Parathyroid adenoma (tissue), 2 donors: ENCODE measurements around the gene XIRP1.

ENCODE experiments used
- H2AFZ ChIP-seq: fragments of 300-600 bp; sonication (generic); one replicate; pipeline ENCODE4 v1.7.0; 2017; ENCODE audit warnings: antibody characterized with exemption, mild to moderate bottlenecking
- H3K27ac ChIP-seq: fragments of 300-600 bp; sonication (generic); one replicate; pipeline ENCODE4 v1.7.0; 2017
- H3K27me3 ChIP-seq: fragments of 300-600 bp; sonication (generic); one replicate; pipeline ENCODE4 v1.7.0; 2017; ENCODE audit warnings: low read length; ENCODE audit not compliant: control insufficient read depth, insufficient read depth
- H3K36me3 ChIP-seq: fragments of 300-600 bp; sonication (generic); one replicate; pipeline ENCODE4 v1.7.0; 2017; ENCODE audit warnings: low read length; ENCODE audit not compliant: control insufficient read depth, insufficient read depth
- H3K4me1 ChIP-seq: fragments of 300-600 bp; sonication (generic); one replicate; pipeline ENCODE4 v1.7.0; 2017; ENCODE audit warnings: control low read depth
- H3K4me2 ChIP-seq: fragments of 300-600 bp; sonication (generic); one replicate; pipeline ENCODE4 v1.7.0; 2017; ENCODE audit warnings: low read length
- H3K4me3 ChIP-seq: fragments of 300-600 bp; sonication (generic); one replicate; pipeline ENCODE4 v1.7.0; 2017; ENCODE audit warnings: low read depth, low read length
- H3K79me2 ChIP-seq: fragments of 300-600 bp; sonication (generic); one replicate; pipeline ENCODE4 v1.7.0; 2017; ENCODE audit warnings: control low read depth
- H3K9ac ChIP-seq: fragments of 300-600 bp; sonication (generic); one replicate; pipeline ENCODE4 v1.7.0; 2017; ENCODE audit warnings: mild to moderate bottlenecking
- H3K9me3 ChIP-seq: fragments of 300-600 bp; sonication (generic); one replicate; pipeline ENCODE4 v1.7.0; 2017; ENCODE audit warnings: low read length; ENCODE audit not compliant: control insufficient read depth
- TF ChIP-seq, protein P1 (sequence below): fragments of 300-600 bp; sonication (generic); IDR thresholded peaks from one replicate; pipeline ENCODE4 v1.7.0; 2017; ENCODE audit warnings: antibody characterized with exemption, mild to moderate bottlenecking
- donor health status: primary hyperparathyroidism.

Gene XIRP1

DNA sequence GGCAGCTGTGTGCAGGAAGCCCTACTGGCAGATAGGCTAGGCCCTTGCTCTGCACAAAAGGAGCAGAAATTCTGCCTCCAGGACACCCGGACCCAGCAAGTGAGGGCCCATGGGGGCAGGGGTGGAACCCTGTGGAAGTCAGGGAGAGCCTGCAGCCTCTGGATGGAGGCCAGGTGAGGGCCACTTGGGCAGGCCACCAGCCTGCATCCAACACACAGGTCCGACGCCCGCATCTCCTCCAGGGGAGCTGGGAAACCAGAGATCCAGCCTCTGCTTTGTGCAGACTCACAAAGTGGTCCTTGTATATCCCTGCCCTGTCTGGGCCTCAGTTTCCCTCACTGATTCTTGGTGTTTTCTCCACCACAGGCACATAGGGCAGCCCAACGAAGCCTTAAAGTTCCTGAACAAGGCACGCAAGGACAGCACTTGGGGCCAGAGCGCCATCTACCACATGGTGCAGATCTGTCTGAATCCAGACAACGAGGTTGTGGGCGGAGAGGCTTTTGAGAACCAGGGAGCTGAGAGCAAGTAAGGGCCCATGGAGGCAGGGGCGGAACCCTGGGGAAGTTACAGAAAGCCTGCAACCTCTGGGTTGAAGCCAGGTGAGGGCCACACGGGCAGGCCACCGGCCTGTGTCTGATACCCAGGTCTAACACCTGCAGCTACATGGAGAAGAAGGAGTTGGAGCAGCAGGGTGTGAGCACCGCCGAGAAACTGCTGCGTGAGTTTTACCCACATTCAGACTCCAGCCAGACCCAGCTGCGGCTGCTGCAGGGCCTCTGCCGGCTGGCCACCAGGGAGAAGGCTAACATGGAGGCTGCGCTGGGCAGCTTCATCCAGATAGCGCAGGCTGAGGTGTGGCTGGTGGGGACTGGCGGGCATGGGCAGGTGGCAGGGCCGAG, 55.6 kb downstream of the XIRP1 start:
- no peaks in the 10 kb centered on the region for H3K36me3 ChIP-seq
- TF ChIP-seq, protein P1, sequence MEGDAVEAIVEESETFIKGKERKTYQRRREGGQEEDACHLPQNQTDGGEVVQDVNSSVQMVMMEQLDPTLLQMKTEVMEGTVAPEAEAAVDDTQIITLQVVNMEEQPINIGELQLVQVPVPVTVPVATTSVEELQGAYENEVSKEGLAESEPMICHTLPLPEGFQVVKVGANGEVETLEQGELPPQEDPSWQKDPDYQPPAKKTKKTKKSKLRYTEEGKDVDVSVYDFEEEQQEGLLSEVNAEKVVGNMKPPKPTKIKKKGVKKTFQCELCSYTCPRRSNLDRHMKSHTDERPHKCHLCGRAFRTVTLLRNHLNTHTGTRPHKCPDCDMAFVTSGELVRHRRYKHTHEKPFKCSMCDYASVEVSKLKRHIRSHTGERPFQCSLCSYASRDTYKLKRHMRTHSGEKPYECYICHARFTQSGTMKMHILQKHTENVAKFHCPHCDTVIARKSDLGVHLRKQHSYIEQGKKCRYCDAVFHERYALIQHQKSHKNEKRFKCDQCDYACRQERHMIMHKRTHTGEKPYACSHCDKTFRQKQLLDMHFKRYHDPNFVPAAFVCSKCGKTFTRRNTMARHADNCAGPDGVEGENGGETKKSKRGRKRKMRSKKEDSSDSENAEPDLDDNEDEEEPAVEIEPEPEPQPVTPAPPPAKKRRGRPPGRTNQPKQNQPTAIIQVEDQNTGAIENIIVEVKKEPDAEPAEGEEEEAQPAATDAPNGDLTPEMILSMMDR: no peak
- no peaks in the 10 kb centered on the region for H3K9me3 ChIP-seq
- H3K4me3 ChIP-seq: no peak overlapping the region
- peak overlapping the region; percentile 18 for H2AFZ ChIP-seq
- H3K79me2 ChIP-seq: peaks cover 2% of the 10 kb centered on the region
- H3K4me2 ChIP-seq: no peak overlapping the region
- H3K27ac ChIP-seq: peak overlapping the region; percentile 53
- H3K4me1 ChIP-seq: peaks cover 41% of the 10 kb centered on the region
- no peak overlapping the region for H3K9ac ChIP-seq
- no peaks in the 10 kb centered on the region for H3K27me3 ChIP-seq

- Histone ChIP-seq H3K79me2 (peaks cover 2% of the 10 kb centered on the region), H3K27ac (no peak overlapping the region), H3K4me1 (peaks cover 26% of the 10 kb centered on the region), H2AFZ (no peak overlapping the region), H3K9me3 (no peaks in the 10 kb centered on the region), H3K36me3 (no peaks in the 10 kb centered on the region), H3K4me3 (no peak overlapping the region), H3K4me2 (no peak overlapping the region), H3K9ac (no peak overlapping the region), H3K27me3 (no peaks in the 10 kb centered on the region)
- TF ChIP-seq, protein P1: no peak
These were observed 57.1 kb downstream of the XIRP1 start for GRCh38 chr3:39135170-39135805.

GRCh38 chr3:39134305-39134704, 58.1 kb downstream of the XIRP1 start:
- Histone ChIP-seq H3K36me3 (no peaks in the 10 kb centered on the region), H3K4me2 (no peak overlapping the region), H3K27ac (no peak overlapping the region), H3K9ac (no peak overlapping the region), H3K9me3 (no peaks in the 10 kb centered on the region), H3K4me3 (no peak overlapping the region), H2AFZ (no peak overlapping the region), H3K79me2 (peaks cover 2% of the 10 kb centered on the region), H3K4me1 (peaks cover 24% of the 10 kb centered on the region), H3K27me3 (no peaks in the 10 kb centered on the region)
- TF ChIP-seq, protein P1: no peak

DNA sequence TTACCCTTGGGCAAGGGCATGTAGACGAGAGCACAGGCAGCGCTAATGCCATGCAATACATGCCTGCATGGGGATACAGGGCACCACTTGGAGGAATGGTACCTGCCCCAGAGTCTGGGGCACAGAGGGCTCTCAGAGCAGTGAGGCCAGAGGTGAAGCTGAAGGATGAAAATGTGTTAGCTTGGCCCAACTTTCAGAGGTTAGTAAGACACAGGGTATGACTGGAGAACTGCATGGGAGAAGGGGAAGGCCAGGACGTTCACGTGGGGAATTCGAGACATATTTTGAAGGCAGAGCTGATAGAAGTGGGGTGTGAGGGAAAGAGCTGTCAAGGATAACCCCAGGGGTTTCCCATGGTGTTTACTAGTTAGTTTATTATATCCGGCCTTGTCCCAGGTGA, 58.6 kb downstream of the XIRP1 start:
- Histone ChIP-seq H3K27me3 (no peaks in the 10 kb centered on the region), H3K4me3 (no peak overlapping the region), H3K9me3 (no peaks in the 10 kb centered on the region), H2AFZ (no peak overlapping the region), H3K9ac (no peak overlapping the region), H3K36me3 (no peaks in the 10 kb centered on the region), H3K4me2 (no peak overlapping the region), H3K4me1 (peaks cover 22% of the 10 kb centered on the region), H3K79me2 (peaks cover 2% of the 10 kb centered on the region), H3K27ac (no peak overlapping the region)
- TF ChIP-seq, protein P1: no peak
